GM12873 (cell line): ENCODE data around the gene PPM1G.

ENCODE experiments used
- CTCF ChIP-seq: IDR thresholded peaks from 2 replicates; pipeline ENCODE4 v1.5.1; 2012; ENCODE audit warnings: low read depth, mild to moderate bottlenecking, moderate library complexity, low read length, control low read depth; ENCODE audit not compliant: insufficient read depth; ENCODE audit errors: missing control alignments

PPM1G gene

GRCh38 chr2:27441958-27442919, 32.8 kb upstream of the PPM1G start, which contains the start of gene KRTCAP3:
Gene KRTCAP3, plus strand, starts transcription at chr2:27442381. Its CDS starts 32 bp downstream, at chr2:27442413.
- TF ChIP-seq CTCF: no peak

GRCh38 chr2:27441226-27441926, 32.0 kb upstream of the PPM1G start:
- no peak for TF ChIP-seq CTCF

GRCh38 chr2:27435628-27436027, 26.2 kb upstream of the PPM1G start:
- no peak for TF ChIP-seq CTCF

GRCh38 chr2:27431395-27431794, 22.0 kb upstream of the PPM1G start:
- no peak for TF ChIP-seq CTCF

- TF ChIP-seq CTCF: no peak
These were observed 19.7 kb upstream of the PPM1G start for GRCh38 chr2:27428978-27429541.

GRCh38 chr2:27428213-27428977, 19.0 kb upstream of the PPM1G start, which contains the start of gene NRBP1:
Gene NRBP1, plus strand, starts transcription at chr2:27428631. Its CDS starts 4,643 bp downstream, at chr2:27433274.
- peak; percentile 4 for TF ChIP-seq CTCF
